A673 (cell line): ENCODE measurements around the gene HUS1B. TPM values are rescaled to one million over a fixed set of nuclear protein-coding genes. Genes with fewer than 3 reads are reported as not detected.

ENCODE experiments used
- BruUV-seq: library from RNA; stranded (reverse); fragments of 400-500 nt; replicated peaks from 2 replicates; lab custom pipeline; 2021; lab: Mats Ljungman, UMichigan
- CTCF ChIA-PET: fragments of 300-600 bp; sonication (Branson Sonifier 250); formaldehyde crosslinking; loops from one replicate; lab custom pipeline; 2022; ENCODE audit warnings: antibody characterized with exemption; lab: Charles Lee
- POLR2A ChIA-PET: fragments of 300-600 bp; sonication (Branson Sonifier 250); formaldehyde crosslinking; loops from one replicate; lab custom pipeline; 2022; ENCODE audit warnings: antibody characterized with exemption; ENCODE audit not compliant: low non-redundant PET; lab: Charles Lee
- DNase-seq: peaks from one replicate; pipeline ENCODE4 v3.0.0-alpha.2; 2015; ENCODE audit warnings: low spot score
- H3K27ac ChIP-seq: fragments of 200-600 bp; sonication (generic); 2 replicates; pipeline ENCODE4 v1.5.1; 2016; ENCODE audit warnings: mixed run types, low read depth, mild to moderate bottlenecking, mixed read lengths, antibody characterized with exemption, low read length; ENCODE audit not compliant: poor library complexity, severe bottlenecking
- H3K27me3 ChIP-seq: fragments of 200-600 bp; sonication (generic); replicated peaks from 2 replicates; pipeline ENCODE4 v1.6.1; 2017; ENCODE audit warnings: mixed run types, low read depth, mild to moderate bottlenecking, mixed read lengths, antibody characterized with exemption, low read length; ENCODE audit not compliant: insufficient read depth, poor library complexity
- H3K36me3 ChIP-seq: fragments of 200-600 bp; sonication (generic); 2 replicates; pipeline ENCODE4 v1.6.1; 2016; ENCODE audit warnings: mixed run types, mild to moderate bottlenecking, mixed read lengths, antibody characterized with exemption, low read length; ENCODE audit not compliant: insufficient read depth, poor library complexity, severe bottlenecking
- H3K4me1 ChIP-seq: fragments of 200-600 bp; sonication (generic); 2 replicates; pipeline ENCODE4 v1.6.1; 2017; ENCODE audit warnings: mixed run types, mild to moderate bottlenecking, mixed read lengths, antibody characterized with exemption, low read length; ENCODE audit not compliant: insufficient read depth, poor library complexity, severe bottlenecking
- H3K4me3 ChIP-seq: fragments of 200-600 bp; sonication (generic); 2 replicates; pipeline ENCODE4 v1.5.1; 2016; ENCODE audit warnings: low read depth, mixed run types, mild to moderate bottlenecking, mixed read lengths, low read length; ENCODE audit not compliant: poor library complexity, severe bottlenecking
- H3K9me3 ChIP-seq: fragments of 200-600 bp; sonication (generic); 2 replicates; pipeline ENCODE4 v1.6.1; 2016; ENCODE audit warnings: mixed run types, low read depth, mild to moderate bottlenecking, mixed read lengths, antibody characterized with exemption, low read length; ENCODE audit not compliant: poor library complexity, severe bottlenecking
- CTCF ChIP-seq: fragments of 300-800, 200-600 bp; sonication (generic); conservative IDR thresholded peaks from 2 replicates; pipeline ENCODE4 v1.5.1; 2017; ENCODE audit warnings: low read depth, mild to moderate bottlenecking, antibody characterized with exemption, low read length, moderate library complexity, mixed read lengths
- EZH2 ChIP-seq: fragments of 200-600 bp; sonication (generic); IDR thresholded peaks from 2 replicates; pipeline ENCODE4 v1.6.1; 2017; ENCODE audit warnings: borderline replicate concordance, low read depth, mild to moderate bottlenecking, mixed read lengths, antibody characterized with exemption, low read length; ENCODE audit not compliant: poor library complexity, severe bottlenecking
- intact Hi-C: fragments of 100-400 bp; cut with micrococcal nuclease; formaldehyde crosslinking; loops from one replicate; pipeline ENCODE4 v1.10.0; 2022; ENCODE audit not compliant: unreplicated experiment
- total RNA-seq: library from RNA; stranded (reverse); gene quantifications from 2 replicates; pipeline ENCODE4 v1.2.3, GENCODE V29; 2021

HUS1B gene
- total RNA-seq, 1 experiment from 2014 or later: 0.88 TPM

DNA sequence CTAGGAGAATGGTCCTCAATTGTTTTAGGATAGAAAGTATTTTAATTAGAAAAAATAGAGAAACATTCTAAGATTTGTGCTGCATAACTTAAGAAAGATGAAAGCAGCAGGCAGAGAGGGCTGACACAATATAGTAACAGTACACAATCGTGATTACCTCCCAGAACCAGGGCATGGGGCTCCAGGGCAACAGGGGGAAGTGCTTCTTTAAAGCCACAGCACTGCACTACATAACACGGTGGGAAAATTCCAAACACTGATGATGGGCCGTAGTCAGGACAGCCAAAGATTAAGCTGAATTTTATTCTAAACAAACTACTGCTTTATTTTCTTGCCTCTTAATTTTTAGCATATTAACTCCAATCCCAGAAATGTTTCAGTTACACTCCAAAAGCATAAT is 21.6 kb upstream of the HUS1B start:
- Histone ChIP-seq H3K9me3 (no peaks in the 10 kb centered on the region), H3K27me3 (no peaks in the 10 kb centered on the region), H3K27ac (no peak overlapping the region), H3K4me3 (no peak overlapping the region), H3K4me1 (peaks cover 17% of the 10 kb centered on the region), H3K36me3 (no peaks in the 10 kb centered on the region)
- CTCF ChIA-PET: no interaction called here
- DNase-seq: no peak
- BruUV-seq: no TSS peak
- POLR2A ChIA-PET: no interaction called here
- TF ChIP-seq EZH2: no peak
- no peak for TF ChIP-seq CTCF
- intact Hi-C loops: no loop called here

GRCh38 chr6:677919-678318 is 21.0 kb upstream of the HUS1B start:
- no peaks in the 10 kb centered on the region for H3K27me3 ChIP-seq
- no peaks in the 10 kb centered on the region for H3K9me3 ChIP-seq
- no peak overlapping the region for H3K27ac ChIP-seq
- DNase-seq: no peak
- ChIA-PET CTCF (no interaction called here), POLR2A (no interaction called here)
- TF ChIP-seq CTCF (no peak), EZH2 (no peak)
- BruUV-seq: no TSS peak
- H3K4me1 ChIP-seq: peaks cover 12% of the 10 kb centered on the region
- no peaks in the 10 kb centered on the region for H3K36me3 ChIP-seq
- intact Hi-C loops: no loop called here
- no peak overlapping the region for H3K4me3 ChIP-seq

GRCh38 chr6:674956-675355 is 18.1 kb upstream of the HUS1B start:
- DNase-seq: no peak
- no TSS peak for BruUV-seq
- H3K9me3 ChIP-seq: peaks cover 3% of the 10 kb centered on the region
- no peak for TF ChIP-seq EZH2
- TF ChIP-seq CTCF: no peak
- H3K36me3 ChIP-seq: no peaks in the 10 kb centered on the region
- CTCF ChIA-PET: no interaction called here
- H3K4me1 ChIP-seq: no peaks in the 10 kb centered on the region
- H3K4me3 ChIP-seq: no peak overlapping the region
- POLR2A ChIA-PET: no interaction called here
- H3K27ac ChIP-seq: no peak overlapping the region
- intact Hi-C loops: no loop called here
- no peaks in the 10 kb centered on the region for H3K27me3 ChIP-seq
